Measurements from ENCODE around the gene RASGRF2. TPM values are rescaled to one million over a fixed set of nuclear protein-coding genes. Genes with fewer than 3 reads are reported as not detected.
"Not testable (repeated sequence)": the region's sequence is repeated elsewhere in the genome, so short reads cannot be mapped to it uniquely, and the experiment has no call there.

RASGRF2 gene
- total RNA-seq, 1 experiment from 2014 or later, result not detected

GRCh38 chr5:81052325-81052724 lies 92.2 kb downstream of the RASGRF2 start:
- intact Hi-C loops (cut with micrococcal nuclease), result no loop called here
- DNase-seq (ENCODE audit: unreplicated experiment), result no peak
- POLR2A ChIA-PET, result no interaction called here
- peaks cover 38% of the 10 kb centered on the region for H3K27me3 Mint-ChIP-seq (ENCODE audit: insufficient read depth, unreplicated experiment)
- no TSS peak for BruUV-seq (replicated peaks)
- no peaks in the 10 kb centered on the region for H3K36me3 Mint-ChIP-seq (ENCODE audit: insufficient read depth, unreplicated experiment)
- H3K4me3 Mint-ChIP-seq (ENCODE audit: unreplicated experiment), result no peak overlapping the region
- no peak overlapping the region for H3K27ac Mint-ChIP-seq (ENCODE audit: low read depth, unreplicated experiment)
- TF ChIP-seq CTCF (IDR thresholded peaks at IDR 0.05; ENCODE audit: unreplicated experiment), result no peak
- no peaks in the 10 kb centered on the region for H3K4me1 Mint-ChIP-seq (ENCODE audit: insufficient read depth, unreplicated experiment)
- H3K9me3 Mint-ChIP-seq (ENCODE audit: unreplicated experiment), result no peaks in the 10 kb centered on the region
- CTCF ChIA-PET, result no interaction called here

DNA sequence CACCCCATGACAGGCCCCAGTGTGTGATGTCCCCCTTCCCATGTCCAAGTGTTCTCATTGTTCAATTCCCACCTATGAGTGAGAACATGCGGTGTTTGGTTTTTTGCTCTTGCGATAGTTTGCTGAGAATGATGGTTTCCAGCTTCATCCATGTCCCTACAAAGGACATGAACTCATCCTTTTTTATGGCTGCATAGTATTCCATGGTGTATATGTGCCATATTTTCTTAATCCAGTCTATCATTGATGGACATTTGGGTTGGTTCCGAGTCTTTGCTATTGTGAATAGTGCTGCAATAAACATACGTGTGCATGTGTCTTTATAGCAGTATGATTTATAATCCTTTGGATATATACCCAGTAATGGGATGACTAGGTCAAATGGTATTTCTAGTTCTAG lies 93.1 kb downstream of the RASGRF2 start:
- peaks cover 28% of the 10 kb centered on the region for H3K27me3 Mint-ChIP-seq (ENCODE audit: insufficient read depth, unreplicated experiment)
- POLR2A ChIA-PET; H3K4me1 Mint-ChIP-seq (ENCODE audit: insufficient read depth, unreplicated experiment); H3K36me3 Mint-ChIP-seq (ENCODE audit: insufficient read depth, unreplicated experiment); H3K27ac Mint-ChIP-seq (ENCODE audit: low read depth, unreplicated experiment); DNase-seq (ENCODE audit: unreplicated experiment); H3K4me3 Mint-ChIP-seq (ENCODE audit: unreplicated experiment); intact Hi-C loops (cut with micrococcal nuclease); CTCF ChIA-PET; BruUV-seq (replicated peaks); H3K9me3 Mint-ChIP-seq (ENCODE audit: unreplicated experiment): not testable (repeated sequence)

GRCh38 chr5:81058121-81058520 lies 98.0 kb downstream of the RASGRF2 start:
- Mint-ChIP-seq H3K9me3 (ENCODE audit: unreplicated experiment) (no peaks in the 10 kb centered on the region), H3K36me3 (ENCODE audit: insufficient read depth, unreplicated experiment) (no peaks in the 10 kb centered on the region), H3K4me1 (ENCODE audit: insufficient read depth, unreplicated experiment) (no peaks in the 10 kb centered on the region), H3K4me3 (ENCODE audit: unreplicated experiment) (no peak overlapping the region), H3K27me3 (ENCODE audit: insufficient read depth, unreplicated experiment) (no peaks in the 10 kb centered on the region), H3K27ac (ENCODE audit: low read depth, unreplicated experiment) (no peak overlapping the region)
- TF ChIP-seq CTCF (IDR thresholded peaks at IDR 0.05; ENCODE audit: unreplicated experiment), result no peak
- DNase-seq (ENCODE audit: unreplicated experiment), result no peak
- ChIA-PET POLR2A (interaction anchor here (0.6 kb wide), 1 partner anchor 12 kb away, joined by 3 read pairs; no protein-coding TSS in a partner anchor), CTCF (interaction anchor here (0.6 kb wide), 1 partner anchor 90 kb away, joined by 3 read pairs; no protein-coding TSS in a partner anchor)
- BruUV-seq (replicated peaks), result no TSS peak
- intact Hi-C loops (cut with micrococcal nuclease), result no loop called here

GRCh38 chr5:81065492-81065891 lies 105.3 kb downstream of the RASGRF2 start:
- POLR2A ChIA-PET, result no interaction called here
- TF ChIP-seq CTCF (IDR thresholded peaks at IDR 0.05; ENCODE audit: unreplicated experiment), result no peak
- intact Hi-C loops (cut with micrococcal nuclease), result no loop called here
- Mint-ChIP-seq H3K27ac (ENCODE audit: low read depth, unreplicated experiment) (no peak overlapping the region), H3K27me3 (ENCODE audit: insufficient read depth, unreplicated experiment) (no peaks in the 10 kb centered on the region), H3K4me1 (ENCODE audit: insufficient read depth, unreplicated experiment) (no peaks in the 10 kb centered on the region), H3K4me3 (ENCODE audit: unreplicated experiment) (no peak overlapping the region), H3K36me3 (ENCODE audit: insufficient read depth, unreplicated experiment) (no peaks in the 10 kb centered on the region), H3K9me3 (ENCODE audit: unreplicated experiment) (no peaks in the 10 kb centered on the region)
- CTCF ChIA-PET, result no interaction called here
- no peak for DNase-seq (ENCODE audit: unreplicated experiment)
- no TSS peak for BruUV-seq (replicated peaks)

- no peak for DNase-seq (ENCODE audit: unreplicated experiment)
- Mint-ChIP-seq H3K27me3 (ENCODE audit: insufficient read depth, unreplicated experiment) (no peaks in the 10 kb centered on the region), H3K9me3 (ENCODE audit: unreplicated experiment) (no peaks in the 10 kb centered on the region), H3K36me3 (ENCODE audit: insufficient read depth, unreplicated experiment) (no peaks in the 10 kb centered on the region), H3K4me3 (ENCODE audit: unreplicated experiment) (no peak overlapping the region), H3K4me1 (ENCODE audit: insufficient read depth, unreplicated experiment) (no peaks in the 10 kb centered on the region), H3K27ac (ENCODE audit: low read depth, unreplicated experiment) (no peak overlapping the region)
- TF ChIP-seq CTCF (IDR thresholded peaks at IDR 0.05; ENCODE audit: unreplicated experiment), result no peak
- ChIA-PET CTCF (no interaction called here), POLR2A (interaction anchor here (0.7 kb wide), 2 partner anchors 28 to 183 kb away, joined by 3 read pairs; no protein-coding TSS in a partner anchor)
- no TSS peak for BruUV-seq (replicated peaks)
- intact Hi-C loops (cut with micrococcal nuclease), result no loop called here
Observed at GRCh38 chr5:81066102-81066501, 105.9 kb downstream of the RASGRF2 start.
